Stimulated activated CD8-positive, alpha-beta memory T cell treated with anti-CD3 and anti-CD28 coated beads, Interleukin-7, amount 100 ng/mL, for 24 hours (primary cell): Measurements from ENCODE around the gene ZNF75A.
A peak's percentile ranks its signal among the peaks of the same experiment; 100 is the strongest.
"Not testable (repeated sequence)": the region's sequence is repeated elsewhere in the genome, so short reads cannot be mapped to it uniquely, and the experiment has no call there.

ENCODE experiments used
- DNase-seq: peaks from one replicate; pipeline ENCODE4 v3.0.0-alpha.2; 2020; ENCODE audit warnings: low read depth

Gene ZNF75A

DNA sequence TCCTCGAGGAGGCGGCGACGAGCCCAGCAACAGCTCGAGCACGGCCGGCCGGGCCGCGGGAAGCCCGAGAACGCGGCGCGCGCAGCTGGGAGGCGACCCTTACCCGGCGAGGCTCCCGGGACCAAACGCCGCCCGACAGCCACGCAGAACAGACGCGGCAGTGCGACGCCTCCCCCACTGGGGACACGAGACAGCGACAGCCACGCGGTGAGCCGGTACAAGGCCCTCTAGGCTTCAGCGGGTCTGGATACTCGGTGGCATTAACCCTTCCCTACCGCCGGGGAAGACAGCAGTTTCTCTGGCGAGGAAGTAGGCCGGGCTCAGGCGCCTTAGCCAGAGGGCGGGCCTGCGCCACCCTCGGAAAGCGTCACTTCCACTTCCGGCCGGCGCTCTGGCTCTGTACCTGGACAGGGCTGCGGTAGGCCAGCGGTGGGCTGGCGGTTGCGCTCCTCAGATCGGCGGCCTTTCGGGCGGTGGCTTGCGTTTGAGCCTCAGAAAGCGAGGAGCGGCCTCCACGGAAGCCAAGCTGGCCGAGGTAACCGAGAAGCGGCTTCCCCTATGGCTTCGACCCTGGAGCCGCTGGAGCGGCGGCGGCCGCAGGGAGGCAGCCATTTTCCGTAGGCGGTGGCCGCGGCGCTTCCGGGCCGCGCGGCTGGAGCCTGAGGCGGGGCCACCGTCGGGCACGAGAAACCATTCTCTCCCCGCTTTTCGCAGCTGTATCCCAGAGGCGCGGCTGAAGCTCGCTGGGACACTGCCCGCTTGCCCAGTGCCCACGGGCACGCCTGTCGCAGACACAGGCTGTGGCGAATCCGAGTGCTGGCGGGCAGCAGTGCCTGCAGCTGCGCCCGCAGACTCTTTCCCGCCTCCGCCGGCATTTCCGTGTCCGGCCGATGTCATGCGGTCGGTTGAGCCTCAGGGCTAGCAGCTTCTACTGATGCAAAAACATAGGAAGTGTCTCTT lies at the start of gene ZNF75A, which contains the start of gene TIGD7:
TSS of gene ZNF75A (plus strand) at position 389 of the 960 bp plus-strand sequence. CDS start 2,932 bp downstream, outside the sequence.
TSS of gene TIGD7 (minus strand) at position 322 of the 960 bp plus-strand sequence. CDS start 4,816 bp downstream, outside the sequence.
- peak; percentile 61 for DNase-seq

DNA sequence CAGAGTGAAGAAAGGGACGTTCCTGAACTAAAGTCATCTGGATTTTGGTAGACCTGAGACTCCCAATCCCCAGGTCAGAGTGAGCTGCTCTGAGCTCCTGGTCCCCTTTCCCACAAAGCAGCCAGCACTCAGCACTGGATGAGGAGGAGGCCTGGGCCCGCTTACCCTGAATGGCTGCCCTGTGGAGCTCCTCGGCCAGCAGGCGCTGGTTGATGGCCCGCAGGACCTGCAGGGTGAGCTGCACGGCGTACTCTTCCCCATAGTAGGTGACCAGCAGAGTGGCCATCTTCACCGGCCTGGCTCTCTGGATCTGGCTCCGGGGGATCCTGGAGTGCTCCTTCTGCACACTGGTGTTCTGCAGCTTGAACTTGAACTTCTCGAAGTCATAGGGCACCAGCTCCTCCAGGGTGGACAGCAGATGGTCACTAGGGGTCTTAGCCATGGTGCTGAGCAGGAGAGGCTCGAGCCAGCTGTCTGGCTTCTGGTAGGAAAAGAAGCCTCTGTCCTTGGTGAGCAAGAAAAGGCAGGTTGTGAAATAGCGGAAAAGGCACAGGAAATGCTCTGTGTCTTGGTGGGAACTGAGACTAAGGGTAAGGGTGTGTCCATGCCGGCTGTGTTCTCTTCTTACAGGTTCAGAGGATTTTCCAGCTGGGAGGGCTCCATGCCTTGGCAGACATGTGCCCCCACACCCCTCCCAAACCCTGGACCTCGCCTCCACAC lies 49.0 kb upstream of the ZNF75A start, which contains the start of gene MEFV:
TSS of gene MEFV (minus strand) at position 488 of the 720 bp plus-strand sequence. CDS start at position 442, 46 bp downstream.
- DNase-seq = no peak

DNA sequence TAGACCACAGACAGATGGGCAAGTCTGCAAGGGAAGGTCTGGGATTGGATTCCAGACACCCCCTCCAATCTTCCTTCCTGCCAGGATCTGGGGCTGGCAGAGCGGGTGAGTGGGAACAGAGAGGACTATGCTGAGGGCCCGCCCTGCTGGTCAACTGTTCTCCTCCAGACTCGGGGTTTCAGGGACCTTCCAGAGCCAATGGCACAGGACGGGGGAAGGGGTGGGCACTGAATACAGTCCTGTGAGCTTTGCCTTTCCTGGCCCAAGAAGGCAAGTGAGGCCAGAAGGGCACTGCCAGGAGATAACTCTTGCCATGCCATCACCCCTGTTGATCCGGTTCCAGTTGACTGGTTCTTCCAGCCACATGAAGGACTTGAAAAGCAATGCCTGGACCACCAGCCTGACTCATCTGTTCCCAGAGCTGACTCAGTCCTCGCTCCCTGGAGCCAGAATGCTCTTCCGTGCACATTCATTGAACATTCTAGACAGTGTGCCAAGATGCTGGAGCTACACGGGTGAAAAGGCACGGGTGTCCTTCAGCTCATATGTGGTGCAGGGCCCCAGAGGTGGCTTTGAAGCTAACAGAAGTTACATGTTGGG lies 48.3 kb upstream of the ZNF75A start:
- no peak for DNase-seq

DNA sequence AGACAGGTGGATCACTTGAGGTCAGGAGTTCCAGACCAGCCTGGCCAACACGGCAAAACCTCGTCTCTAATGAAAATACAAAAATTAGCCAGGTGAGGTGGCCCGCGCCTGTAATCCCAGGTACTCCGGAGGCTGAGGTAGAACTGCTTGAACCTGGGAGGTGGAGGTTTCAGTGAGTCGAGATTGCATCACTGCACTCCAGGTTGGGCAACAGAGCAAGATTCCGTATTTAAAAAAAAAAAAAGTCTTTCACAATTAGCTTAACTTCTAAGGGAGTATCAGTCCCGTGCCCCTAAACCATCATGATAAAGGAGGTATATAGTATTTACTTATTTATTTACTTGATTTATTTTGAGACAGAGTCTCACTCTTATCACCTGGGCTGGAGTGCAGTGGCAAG lies 45.5 kb upstream of the ZNF75A start:
- no peak for DNase-seq

DNA sequence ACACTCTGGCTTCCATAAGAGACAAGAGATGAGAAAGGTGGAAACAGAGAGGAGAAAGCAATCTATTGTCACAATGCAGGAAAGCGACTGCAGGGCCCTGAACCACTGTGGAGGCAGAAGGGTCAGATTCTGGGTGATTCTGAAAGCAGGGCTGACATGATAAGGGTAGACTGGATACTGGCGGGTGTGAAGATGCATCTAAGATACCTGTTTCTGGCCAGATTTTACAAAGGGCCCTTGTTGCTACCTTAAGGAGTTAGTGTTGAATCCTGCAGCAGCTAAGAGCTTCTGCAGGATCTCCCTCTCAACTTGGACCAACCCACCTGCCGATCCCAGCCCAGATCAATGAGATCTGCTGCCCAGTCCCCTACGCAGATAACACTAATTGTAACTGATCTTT lies 42.8 kb upstream of the ZNF75A start:
- DNase-seq = no peak

DNA sequence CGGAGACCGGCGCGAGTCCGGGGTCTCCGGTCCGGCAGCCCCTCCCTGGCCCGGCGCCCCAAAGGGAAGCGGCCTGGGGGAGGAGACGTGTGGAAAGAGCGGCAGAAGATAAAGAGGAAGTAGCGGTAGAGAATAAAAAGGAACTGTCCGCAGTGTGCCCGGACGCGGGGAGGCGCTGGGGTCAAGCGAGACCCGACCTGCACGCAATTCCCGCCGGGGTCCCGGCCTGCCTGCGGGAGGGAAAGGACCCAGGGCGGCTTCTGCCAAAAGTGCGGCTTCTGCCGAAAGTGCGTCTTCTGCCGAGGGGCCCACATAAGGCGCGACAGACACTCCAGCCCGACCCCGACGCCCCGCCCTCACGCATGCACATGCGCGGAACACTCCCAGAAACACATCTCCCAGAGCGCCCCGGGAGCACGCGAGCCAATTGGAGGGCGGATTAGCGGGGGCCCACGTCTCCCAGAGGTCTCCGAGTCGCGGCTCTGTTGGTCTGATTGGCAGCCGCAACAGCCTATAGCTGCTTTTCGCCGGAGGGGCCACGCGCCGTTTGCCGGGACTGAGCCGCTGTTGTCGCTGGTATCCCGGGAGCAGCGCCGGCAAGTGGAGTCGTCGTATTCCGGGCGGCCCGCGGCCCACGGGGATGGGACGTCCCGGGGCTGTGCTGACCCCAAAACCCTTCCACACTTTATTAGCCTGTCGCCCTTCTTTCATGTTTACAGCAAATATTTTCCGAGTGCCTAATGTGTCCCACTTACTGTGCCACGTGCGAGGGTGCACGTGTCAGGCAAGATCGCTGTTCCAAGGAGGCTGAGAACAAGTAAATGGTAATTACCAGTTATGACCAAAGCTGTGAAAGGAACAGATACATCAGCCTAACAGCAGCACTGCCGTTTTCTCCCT lies 40.9 kb upstream of the ZNF75A start:
- DNase-seq = peak; percentile 97

DNA sequence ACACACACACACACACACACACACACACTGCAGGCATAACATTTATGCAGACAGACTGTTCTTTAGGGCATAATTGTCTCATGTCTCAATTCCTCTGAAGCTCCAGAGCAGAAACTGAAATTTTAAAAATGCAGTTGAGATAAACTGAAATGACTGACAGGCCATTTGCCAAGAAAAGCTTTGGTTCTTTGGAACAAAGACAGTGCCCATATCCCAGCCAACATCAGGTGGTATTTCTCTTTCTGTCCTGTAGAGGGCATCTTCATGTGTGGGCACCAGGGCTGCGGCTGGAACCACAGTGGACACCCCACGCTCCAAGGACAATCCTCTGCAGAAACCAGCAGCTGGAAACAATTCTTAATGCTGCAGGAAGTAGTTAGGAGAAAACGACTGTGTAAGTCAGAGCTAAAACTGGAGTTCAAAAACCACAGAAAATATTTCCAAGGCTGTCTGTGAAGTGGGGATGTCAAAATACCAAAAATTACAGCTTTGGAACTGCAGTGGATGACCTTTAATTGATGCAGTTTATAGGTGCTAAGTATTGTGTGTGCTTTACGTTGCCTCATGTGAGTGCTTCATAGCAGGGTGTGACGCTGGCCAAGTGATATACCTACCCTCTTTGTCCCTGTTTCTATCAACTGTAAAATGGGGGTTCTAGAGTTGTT lies 38.3 kb upstream of the ZNF75A start:
- DNase-seq = no peak

DNA sequence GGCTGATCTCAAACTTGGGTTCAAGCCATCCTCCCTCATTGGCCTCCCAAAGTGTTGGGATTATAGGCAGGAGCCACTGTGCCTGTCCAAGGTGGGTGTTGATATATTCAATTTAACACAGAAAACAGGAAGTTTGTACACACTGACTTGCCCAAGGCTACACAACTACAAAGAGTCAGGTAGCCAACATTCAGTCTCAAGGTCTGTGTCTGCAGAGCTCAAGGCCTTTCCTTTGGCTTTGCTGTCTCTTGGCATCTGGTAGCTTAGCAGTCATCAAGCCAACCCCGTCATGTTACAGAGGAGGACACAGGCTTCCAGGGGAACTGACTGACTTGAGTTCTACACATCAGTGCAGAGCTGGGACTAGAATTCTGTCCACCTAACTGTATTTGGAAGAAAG lies 37.0 kb upstream of the ZNF75A start:
- no peak for DNase-seq

DNA sequence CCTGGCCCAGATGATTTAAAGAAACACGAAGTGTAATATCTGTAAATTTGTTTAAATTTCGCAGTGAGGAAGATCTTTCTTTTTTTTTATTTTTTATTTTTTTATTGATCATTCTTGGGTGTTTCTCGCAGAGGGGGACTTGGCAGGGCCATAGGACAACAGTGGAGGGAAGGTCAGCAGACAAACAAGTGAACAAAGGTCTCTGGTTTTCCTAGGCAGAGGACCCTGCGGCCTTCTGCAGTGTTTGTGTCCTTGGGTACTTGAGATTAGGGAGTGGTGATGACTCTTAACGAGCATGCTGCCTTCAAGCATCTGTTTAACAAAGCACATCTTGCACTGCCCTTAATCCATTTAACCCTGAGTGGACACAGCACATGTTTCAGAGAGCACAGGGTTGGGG lies 34.6 kb upstream of the ZNF75A start:
- not testable (repeated sequence) for DNase-seq

DNA sequence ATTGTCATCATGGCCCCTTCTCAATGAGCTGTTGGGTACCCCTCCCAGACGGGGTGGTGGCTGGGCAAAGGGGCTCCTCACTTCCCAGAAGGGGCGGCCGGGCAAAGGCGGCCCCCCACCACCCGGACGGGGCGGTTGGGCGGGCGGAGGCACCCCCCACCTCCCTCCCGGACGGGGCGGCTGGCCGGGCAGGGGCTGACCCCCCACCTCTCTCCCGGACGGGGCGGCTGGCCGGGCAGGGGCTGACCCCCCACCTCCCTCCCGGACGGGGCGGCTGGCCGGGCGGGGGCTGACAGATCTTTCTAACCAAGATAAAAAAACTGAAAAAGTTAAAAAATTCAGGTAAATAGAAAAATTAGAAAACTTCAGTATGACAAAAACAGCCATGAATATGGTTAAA lies 34.0 kb upstream of the ZNF75A start:
- DNase-seq = not testable (repeated sequence)

DNA sequence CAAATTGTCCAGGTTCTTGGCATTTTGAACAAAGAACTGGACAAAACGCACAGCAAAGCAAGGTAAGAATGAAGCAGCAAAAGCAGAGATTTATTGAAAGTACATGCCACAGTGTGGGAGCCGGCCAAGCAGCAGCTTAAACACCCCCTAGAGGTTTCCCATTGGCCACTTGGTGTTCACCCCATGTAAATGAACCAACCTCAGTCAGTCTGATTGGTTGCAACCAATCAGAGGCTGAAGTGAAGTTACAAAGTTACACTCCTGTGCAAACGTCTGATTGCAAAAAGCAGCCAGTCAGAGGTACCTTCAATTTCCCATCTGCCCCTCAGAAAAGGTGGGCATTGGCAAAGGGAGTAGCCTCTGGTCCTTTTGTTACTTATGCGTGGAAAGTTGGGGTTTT lies 30.8 kb upstream of the ZNF75A start:
- no peak for DNase-seq

DNA sequence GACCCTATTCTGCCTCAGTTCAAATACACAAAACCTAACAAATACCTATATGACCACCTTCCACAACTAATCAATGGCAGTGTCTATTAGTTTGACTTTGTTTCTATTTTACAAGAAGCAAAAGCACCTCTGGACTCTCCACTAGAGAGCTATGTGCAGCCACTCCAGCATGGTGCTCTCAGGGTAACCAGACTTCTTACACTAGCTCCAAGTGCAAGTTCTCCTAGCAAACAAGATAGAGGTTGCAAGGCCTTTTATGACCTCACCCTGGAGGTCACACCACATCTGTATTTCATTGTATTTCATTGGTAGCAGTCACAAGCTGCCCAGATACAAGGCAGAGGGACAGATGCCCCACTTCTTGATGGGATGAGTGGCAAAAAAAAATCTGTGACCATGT lies 30.4 kb upstream of the ZNF75A start:
- no peak for DNase-seq

DNA sequence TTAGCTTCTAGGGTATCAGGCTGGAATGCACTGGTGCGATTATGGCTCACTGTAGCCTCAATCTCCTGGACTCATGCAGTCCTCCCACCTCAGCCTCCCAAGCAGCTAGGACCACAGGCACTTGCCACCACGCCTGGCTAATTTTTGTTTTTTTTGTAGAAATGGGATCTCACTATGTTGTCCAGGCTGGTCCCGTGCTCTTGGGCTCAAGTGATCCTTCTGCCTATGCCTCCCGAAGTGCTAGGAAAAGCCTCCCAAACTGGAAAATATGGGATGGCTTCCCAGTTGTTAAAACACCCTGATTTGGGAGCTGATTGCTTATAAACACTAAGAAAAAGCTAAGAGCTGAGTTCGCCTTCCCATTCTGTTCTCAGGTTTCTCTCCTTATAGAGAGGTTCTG lies 28.6 kb upstream of the ZNF75A start:
- no peak for DNase-seq

DNA sequence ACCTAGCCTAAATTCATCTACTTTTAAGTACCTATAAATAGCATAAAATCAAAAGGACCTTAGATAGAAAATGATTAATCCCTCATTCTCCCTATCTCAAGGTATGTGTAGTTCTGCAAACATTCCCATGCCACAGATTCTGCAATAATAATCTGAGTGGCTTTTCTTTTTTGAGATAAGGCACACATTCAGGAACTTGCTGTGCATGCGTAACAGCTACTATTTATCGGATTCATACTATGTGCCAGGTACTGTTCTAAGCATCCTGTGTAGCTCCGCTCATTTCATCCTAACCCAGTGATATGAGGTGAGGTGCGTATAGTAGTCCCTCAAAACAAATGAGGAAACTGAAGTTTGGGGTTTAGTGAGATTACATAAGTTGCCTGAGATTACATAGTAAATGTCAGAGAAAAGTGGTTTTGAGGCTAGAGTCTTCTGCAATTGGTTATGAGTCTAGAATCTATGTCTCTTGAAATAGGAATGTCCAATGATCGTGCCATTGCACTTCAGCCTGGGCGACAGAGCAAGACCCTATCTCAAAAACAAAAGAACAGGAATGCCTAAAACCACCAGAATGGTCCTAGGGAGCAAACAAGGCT lies 24.0 kb upstream of the ZNF75A start:
- no peak for DNase-seq

DNA sequence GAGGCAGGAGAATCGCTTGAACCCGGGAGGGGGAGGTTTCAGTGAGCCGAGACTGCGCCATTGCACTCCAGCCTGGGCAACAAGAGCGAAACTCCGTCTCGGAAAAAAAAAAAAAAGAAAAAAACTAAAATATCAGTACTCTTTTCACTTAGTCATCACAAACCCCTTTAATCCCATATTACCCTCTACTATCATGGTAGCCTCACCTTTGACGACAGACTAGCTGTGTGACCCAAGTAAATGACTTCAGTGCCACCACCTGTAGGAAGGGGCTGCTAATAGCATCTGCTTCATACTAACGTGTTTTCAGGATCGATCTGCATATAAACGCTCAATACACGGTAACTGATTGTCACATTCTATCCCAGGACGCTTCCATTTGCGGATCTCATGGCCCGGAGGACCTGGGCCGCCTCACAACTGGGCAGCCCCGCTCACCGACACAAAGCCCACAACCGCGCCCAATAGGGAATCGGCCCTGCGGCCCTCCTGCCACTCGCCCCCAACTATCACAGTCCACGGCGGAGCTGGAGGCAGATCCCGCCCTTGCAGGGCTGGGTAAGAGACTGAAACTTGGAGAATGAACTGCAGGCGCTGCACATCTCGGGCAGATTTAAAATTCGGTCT lies 23.1 kb upstream of the ZNF75A start:
- no peak for DNase-seq

DNA sequence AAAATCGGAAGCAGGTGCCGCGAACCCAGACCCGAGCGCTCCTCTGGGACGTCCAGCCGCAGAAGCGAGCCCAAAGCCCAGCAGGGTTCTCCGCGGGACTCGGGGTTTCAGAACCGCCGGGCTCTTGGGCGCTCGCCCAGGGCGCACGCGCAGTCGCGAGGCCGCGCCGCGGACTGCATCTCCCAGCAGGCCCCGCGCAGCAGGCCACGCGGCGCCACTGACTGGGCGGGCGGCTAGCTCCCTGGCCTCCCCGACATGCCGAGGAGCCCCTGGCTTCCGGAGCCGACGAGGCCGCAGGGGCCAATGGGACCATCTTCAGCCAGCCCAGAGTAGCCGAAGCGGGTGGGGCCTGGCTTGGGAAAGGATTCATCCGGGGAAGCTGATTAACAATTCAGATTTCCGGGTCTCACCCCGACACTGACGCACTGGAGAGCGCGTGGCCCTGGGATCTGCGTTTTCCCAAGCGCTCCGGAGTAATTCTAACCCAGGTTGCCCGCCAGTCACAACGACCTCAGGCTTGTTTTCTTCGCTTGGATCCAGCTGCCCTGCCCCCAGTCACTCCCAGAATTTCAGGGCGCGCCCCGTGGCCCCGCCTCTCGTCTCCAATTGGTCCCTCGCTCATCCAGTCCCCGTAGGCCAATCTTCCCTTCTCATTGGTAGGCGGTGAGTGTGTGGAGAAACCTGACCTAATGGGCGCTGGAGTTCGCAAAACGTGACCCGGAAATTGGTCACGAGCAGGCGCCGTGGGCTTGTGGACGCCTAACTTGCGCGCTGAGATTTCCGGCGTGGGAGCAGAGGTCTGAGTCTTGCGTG lies 22.4 kb upstream of the ZNF75A start, which contains the start of gene ZNF263:
TSS of gene ZNF263 (plus strand) at position 762 of the 813 bp plus-strand sequence. CDS start 328 bp downstream, outside the sequence.
- peak; percentile 82 for DNase-seq

DNA sequence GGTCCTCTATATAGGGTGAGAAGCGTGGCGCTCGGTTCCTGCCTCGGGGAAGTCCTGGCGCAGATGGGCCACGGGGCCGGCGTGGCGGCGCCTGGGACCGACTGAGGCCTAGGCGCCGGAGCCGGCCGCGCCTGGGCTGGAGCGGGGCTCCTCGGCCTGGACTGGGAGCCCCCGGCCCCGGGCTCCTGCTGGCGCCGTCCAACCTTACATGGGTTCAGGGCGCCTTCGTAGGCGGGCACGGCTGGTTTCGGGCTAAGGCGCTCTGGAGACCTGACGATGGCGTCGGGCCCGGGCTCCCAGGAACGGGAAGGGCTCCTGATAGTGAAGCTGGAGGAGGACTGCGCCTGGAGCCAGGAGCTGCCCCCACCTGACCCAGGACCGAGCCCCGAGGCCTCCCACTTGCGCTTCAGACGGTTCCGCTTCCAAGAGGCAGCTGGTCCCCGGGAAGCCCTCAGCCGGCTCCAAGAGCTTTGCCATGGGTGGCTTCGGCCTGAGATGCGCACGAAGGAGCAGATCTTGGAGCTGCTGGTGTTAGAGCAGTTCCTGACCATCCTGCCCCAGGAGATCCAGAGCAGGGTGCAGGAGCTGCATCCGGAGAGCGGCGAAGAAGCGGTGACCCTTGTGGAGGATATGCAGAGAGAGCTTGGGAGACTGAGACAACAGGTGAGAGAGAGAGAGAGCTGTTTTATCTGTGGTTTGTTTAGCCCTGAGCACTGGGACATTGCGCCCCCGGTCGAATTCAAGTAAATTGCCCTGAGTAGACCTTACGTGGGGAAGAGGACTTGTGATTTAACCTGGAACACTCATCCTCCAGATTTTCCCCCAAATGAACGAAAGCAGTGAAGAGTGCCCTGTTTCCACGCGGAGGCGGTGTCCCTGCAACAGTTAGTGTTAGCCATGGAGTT lies 21.5 kb upstream of the ZNF75A start:
- DNase-seq = no peak

DNA sequence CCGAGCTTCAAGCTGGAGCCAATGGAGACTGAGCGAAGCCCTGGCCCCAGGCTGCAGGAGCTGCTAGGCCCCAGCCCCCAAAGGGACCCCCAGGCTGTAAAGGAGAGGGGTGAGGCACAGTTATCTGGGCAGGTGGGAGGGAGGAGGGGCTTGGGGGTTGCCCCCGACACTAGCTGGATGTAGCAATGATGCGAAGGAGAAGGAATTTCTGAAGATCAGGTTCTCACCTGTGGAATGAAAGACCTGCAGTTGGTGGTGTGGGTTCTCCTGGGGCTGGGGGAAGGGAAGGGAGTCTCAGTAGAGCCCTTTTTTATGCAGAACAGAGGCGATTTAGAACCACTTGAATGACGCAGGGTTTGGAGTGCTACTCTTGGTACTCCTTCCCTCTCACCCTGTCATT lies 20.2 kb upstream of the ZNF75A start:
- no peak for DNase-seq
